Osteoblast (primary cell): ENCODE results near the gene NCF2. TPM values are rescaled to one million over a fixed set of nuclear protein-coding genes. Genes with fewer than 3 reads are reported as not detected.
A peak's percentile ranks its signal among the peaks of the same experiment; 100 is the strongest.

Experiments used
- DNase-seq: peaks from one replicate; pipeline ENCODE4 v3.0.0; 2011; ENCODE audit warnings: low spot score, mixed read lengths; ENCODE audit not compliant: insufficient read length; ENCODE audit errors: missing footprints
- H2AFZ ChIP-seq: 2 replicates; pipeline ENCODE4 v1.6.0; 2011; ENCODE audit warnings: mild to moderate bottlenecking, low read length
- H3K27ac ChIP-seq: 2 replicates; pipeline ENCODE4 v1.5.1; 2011; ENCODE audit warnings: mild to moderate bottlenecking, low read depth, low read length, moderate library complexity
- H3K27me3 ChIP-seq: 2 replicates; pipeline ENCODE4 v1.6.0; 2012; ENCODE audit warnings: mild to moderate bottlenecking, control low read depth, inconsistent platforms, low read length, moderate library complexity; ENCODE audit not compliant: insufficient read depth
- H3K36me3 ChIP-seq: 2 replicates; pipeline ENCODE4 v1.5.1; 2011; ENCODE audit warnings: mild to moderate bottlenecking, low read length, control low read depth, moderate library complexity; ENCODE audit not compliant: insufficient read depth
- H3K4me1 ChIP-seq: 2 replicates; pipeline ENCODE4 v1.5.1; 2011; ENCODE audit warnings: mild to moderate bottlenecking, low read length, control low read depth, moderate library complexity; ENCODE audit not compliant: insufficient read depth
- H3K4me2 ChIP-seq: 2 replicates; pipeline ENCODE4 v1.6.0; 2011; ENCODE audit warnings: mild to moderate bottlenecking, low read length; ENCODE audit not compliant: insufficient read depth
- H3K4me3 ChIP-seq: fragments of 200-600 bp; sonication (generic); 3 replicates; pipeline ENCODE4 v1.5.1; 2012; ENCODE audit warnings: mild to moderate bottlenecking, low read length, inconsistent platforms; ENCODE audit not compliant: insufficient read depth
- H3K79me2 ChIP-seq: 2 replicates; pipeline ENCODE4 v1.6.0; 2012; ENCODE audit warnings: mild to moderate bottlenecking, low read length, control low read depth, inconsistent platforms; ENCODE audit not compliant: insufficient read depth
- H3K9me3 ChIP-seq: 2 replicates; pipeline ENCODE4 v1.5.1; 2011; ENCODE audit warnings: low read depth, low read length, control low read depth
- H4K20me1 ChIP-seq: 2 replicates; pipeline ENCODE4 v1.6.0; 2012; ENCODE audit warnings: mild to moderate bottlenecking, low read length, control low read depth; ENCODE audit not compliant: insufficient read depth
- CTCF ChIP-seq: IDR thresholded peaks from 2 replicates; pipeline ENCODE4 v1.5.1; 2011; ENCODE audit warnings: mild to moderate bottlenecking, low read depth, low read length, moderate library complexity; ENCODE audit errors: extremely low read depth
- total RNA-seq: library from RNA; depleted of rRNA; stranded (reverse); fragments of >200 nt; gene quantifications from 2 replicates; pipeline ENCODE4 v1.2.3, GENCODE V29; 2012

NCF2 gene
- total RNA-seq, 1 donor, result 2.2 TPM

DNA sequence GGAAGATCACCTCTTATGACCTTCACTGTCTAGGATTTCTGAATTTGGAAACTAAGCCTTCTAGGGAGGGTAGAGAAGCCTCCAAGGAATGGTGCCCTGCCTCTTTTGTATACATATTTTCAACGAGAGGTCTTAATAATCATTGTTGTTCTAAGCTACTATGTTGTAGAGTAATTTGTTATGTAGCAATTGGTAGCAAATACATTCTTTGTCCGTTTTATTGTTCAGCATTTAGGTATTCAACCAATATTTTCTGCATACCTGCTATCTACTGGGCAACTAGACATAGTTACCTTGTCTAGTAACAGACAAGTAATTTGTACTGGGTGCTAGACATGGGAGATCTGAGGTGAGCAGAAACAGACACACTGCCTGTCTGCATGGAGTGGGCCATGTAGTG lies 20.8 kb upstream of the NCF2 start:
- peaks cover 22% of the 10 kb centered on the region for H3K4me1 ChIP-seq
- no peak for DNase-seq
- no peaks in the 10 kb centered on the region for H3K79me2 ChIP-seq
- no peak for TF ChIP-seq CTCF
- no peaks in the 10 kb centered on the region for H3K36me3 ChIP-seq
- H3K9me3 ChIP-seq, result no peaks in the 10 kb centered on the region
- H3K27ac ChIP-seq, result no peak overlapping the region
- H3K4me2 ChIP-seq, result no peak overlapping the region
- no peak overlapping the region for H3K4me3 ChIP-seq
- no peaks in the 10 kb centered on the region for H3K27me3 ChIP-seq
- H4K20me1 ChIP-seq, result no peaks in the 10 kb centered on the region
- no peak overlapping the region for H2AFZ ChIP-seq

GRCh38 chr1:183609759-183610452 lies 19.6 kb upstream of the NCF2 start:
- peaks cover 22% of the 10 kb centered on the region for H3K4me1 ChIP-seq
- H2AFZ ChIP-seq, result peak overlapping the region; percentile 74
- H3K4me2 ChIP-seq, result peak overlapping the region; percentile 65
- peak overlapping the region; percentile 80 for H3K27ac ChIP-seq
- no peaks in the 10 kb centered on the region for H3K9me3 ChIP-seq
- H3K4me3 ChIP-seq, result peak overlapping the region; percentile 39
- DNase-seq, result peak; percentile 65
- no peaks in the 10 kb centered on the region for H4K20me1 ChIP-seq
- H3K36me3 ChIP-seq, result no peaks in the 10 kb centered on the region
- no peak for TF ChIP-seq CTCF
- no peaks in the 10 kb centered on the region for H3K79me2 ChIP-seq
- H3K27me3 ChIP-seq, result no peaks in the 10 kb centered on the region

- Histone ChIP-seq H2AFZ (peak overlapping the region; percentile 74), H4K20me1 (no peaks in the 10 kb centered on the region), H3K36me3 (no peaks in the 10 kb centered on the region), H3K27me3 (no peaks in the 10 kb centered on the region), H3K4me1 (peaks cover 24% of the 10 kb centered on the region), H3K9me3 (no peaks in the 10 kb centered on the region), H3K27ac (peak overlapping the region; percentile 80), H3K4me2 (peak overlapping the region; percentile 65), H3K4me3 (peak overlapping the region; percentile 39), H3K79me2 (no peaks in the 10 kb centered on the region)
- peak; percentile 63 for DNase-seq
- peak; percentile 70 for TF ChIP-seq CTCF
These were observed 19.1 kb upstream of the NCF2 start for GRCh38 chr1:183609313-183609712.

GRCh38 chr1:183607322-183607980 lies 17.2 kb upstream of the NCF2 start:
- TF ChIP-seq CTCF, result no peak
- peak overlapping the region; percentile 27 for H2AFZ ChIP-seq
- H3K27ac ChIP-seq, result peak overlapping the region; percentile 80

More at GRCh38 chr1:183607322-183607980, 17.2 kb upstream of the NCF2 start:
- Histone ChIP-seq H3K4me2 (no peak overlapping the region), H3K4me1 (peaks cover 32% of the 10 kb centered on the region), H3K79me2 (no peaks in the 10 kb centered on the region), H3K27me3 (no peaks in the 10 kb centered on the region), H3K9me3 (no peaks in the 10 kb centered on the region), H4K20me1 (no peaks in the 10 kb centered on the region), H3K4me3 (no peak overlapping the region), H3K36me3 (no peaks in the 10 kb centered on the region)
- no peak for DNase-seq
